GM12864 (cell line): Measurements from ENCODE around the gene SDK2.

Source experiments
- DNase-seq: peaks from one replicate; pipeline ENCODE4 v3.0.0-alpha.2; 2011; ENCODE audit warnings: low read depth
- H3K4me3 ChIP-seq: 2 replicates; pipeline ENCODE4 v1.5.1; 2011; ENCODE audit warnings: mild to moderate bottlenecking, low read depth, low read length, control low read depth
- CTCF ChIP-seq: IDR thresholded peaks from 2 replicates; pipeline ENCODE4 v1.5.1; 2011; ENCODE audit warnings: low read depth, mild to moderate bottlenecking, moderate library complexity, low read length, control low read depth, inconsistent platforms; ENCODE audit errors: missing control alignments

Gene SDK2

GRCh38 chr17:73514146-73514863, 129.9 kb downstream of the SDK2 start:
- no peak overlapping the region for H3K4me3 ChIP-seq
- no peak for TF ChIP-seq CTCF
- no peak for DNase-seq

- H3K4me3 ChIP-seq, result no peak overlapping the region
- DNase-seq, result no peak
- no peak for TF ChIP-seq CTCF
These were observed 130.8 kb downstream of the SDK2 start for GRCh38 chr17:73513426-73513825.

GRCh38 chr17:73511719-73512115, 132.5 kb downstream of the SDK2 start:
- H3K4me3 ChIP-seq, result no peak overlapping the region
- DNase-seq, result no peak
- TF ChIP-seq CTCF, result no peak

- no peak for DNase-seq
- H3K4me3 ChIP-seq, result no peak overlapping the region
- no peak for TF ChIP-seq CTCF
These were observed 133.1 kb downstream of the SDK2 start for GRCh38 chr17:73510981-73511718.

GRCh38 chr17:73508931-73509605, 135.2 kb downstream of the SDK2 start:
- no peak for TF ChIP-seq CTCF
- no peak for DNase-seq
- H3K4me3 ChIP-seq, result no peak overlapping the region

- no peak for TF ChIP-seq CTCF
- no peak overlapping the region for H3K4me3 ChIP-seq
- DNase-seq, result no peak
These were observed 136.0 kb downstream of the SDK2 start for GRCh38 chr17:73508057-73508930.
